ENCODE measurements around the gene RPH3AL.

Gene RPH3AL

GRCh38 chr17:301681-302299 is 50.8 kb downstream of the RPH3AL start:
- DNase-seq (ENCODE audit: low read depth) = peak; percentile 25

GRCh38 chr17:300881-301280 is 51.7 kb downstream of the RPH3AL start:
- DNase-seq (ENCODE audit: low read depth) = no peak

GRCh38 chr17:299546-299945 is 53.1 kb downstream of the RPH3AL start:
- no peak for DNase-seq (ENCODE audit: low read depth)

- DNase-seq (ENCODE audit: low read depth) = no peak
Observed at GRCh38 chr17:298791-299450, 53.7 kb downstream of the RPH3AL start.

- no peak for DNase-seq (ENCODE audit: low read depth)
Observed at GRCh38 chr17:297758-298157, 54.8 kb downstream of the RPH3AL start.

- no peak for DNase-seq (ENCODE audit: low read depth)
Observed at GRCh38 chr17:296906-297690, 55.5 kb downstream of the RPH3AL start.

- no peak for DNase-seq (ENCODE audit: low read depth)
Observed at GRCh38 chr17:296379-296778, 56.2 kb downstream of the RPH3AL start.

GRCh38 chr17:292531-293382 is 59.9 kb downstream of the RPH3AL start:
- DNase-seq (ENCODE audit: low read depth) = no peak

- DNase-seq (ENCODE audit: low read depth) = no peak
Observed at GRCh38 chr17:292016-292415, 60.6 kb downstream of the RPH3AL start.

GRCh38 chr17:291587-291986 is 61.0 kb downstream of the RPH3AL start:
- DNase-seq (ENCODE audit: low read depth) = no peak

GRCh38 chr17:290626-291025 is 62.0 kb downstream of the RPH3AL start:
- DNase-seq (ENCODE audit: low read depth) = no peak

- no peak for DNase-seq (ENCODE audit: low read depth)
Observed at GRCh38 chr17:290121-290521, 62.5 kb downstream of the RPH3AL start.

GRCh38 chr17:289409-289808 is 63.2 kb downstream of the RPH3AL start:
- DNase-seq (ENCODE audit: low read depth) = no peak

- no peak for DNase-seq (ENCODE audit: low read depth)
Observed at GRCh38 chr17:288802-289356, 63.7 kb downstream of the RPH3AL start.

GRCh38 chr17:286571-286970 is 66.0 kb downstream of the RPH3AL start:
- DNase-seq (ENCODE audit: low read depth) = no peak

- no peak for DNase-seq (ENCODE audit: low read depth)
Observed at GRCh38 chr17:285751-286422, 66.7 kb downstream of the RPH3AL start.

- DNase-seq (ENCODE audit: low read depth) = no peak
Observed at GRCh38 chr17:284676-285355, 67.8 kb downstream of the RPH3AL start.

- DNase-seq (ENCODE audit: low read depth) = no peak
Observed at GRCh38 chr17:283911-284675, 68.5 kb downstream of the RPH3AL start.

GRCh38 chr17:282912-283882 is 69.4 kb downstream of the RPH3AL start:
- DNase-seq (ENCODE audit: low read depth) = no peak
